Fibroblast of villous mesenchyme (primary cell): ENCODE results near the gene INAFM1. TPM values are rescaled to one million over a fixed set of nuclear protein-coding genes. Genes with fewer than 3 reads are reported as not detected.

Experiments used
- DNase-seq: peaks from one replicate; pipeline ENCODE4 v3.0.0-alpha.2; 2010; ENCODE audit warnings: low read depth
- H3K4me3 ChIP-seq: 2 replicates; pipeline ENCODE4 v1.5.1; 2011; ENCODE audit warnings: low read depth, mild to moderate bottlenecking, low read length
- CTCF ChIP-seq: IDR thresholded peaks from 2 replicates; pipeline ENCODE4 v1.5.1; 2012; ENCODE audit warnings: low read depth, mild to moderate bottlenecking, low read length; ENCODE audit not compliant: insufficient read depth
- total RNA-seq: library from RNA; depleted of rRNA; stranded (reverse); fragments of >200 nt; gene quantifications from 2 replicates; pipeline ENCODE4 v1.2.3, GENCODE V29; 2012

INAFM1 gene
- total RNA-seq, 1 donor = 2.6 TPM

GRCh38 chr19:47264629-47265028 is 10.1 kb upstream of the INAFM1 start:
- TF ChIP-seq CTCF = no peak
- no peak for DNase-seq

DNA sequence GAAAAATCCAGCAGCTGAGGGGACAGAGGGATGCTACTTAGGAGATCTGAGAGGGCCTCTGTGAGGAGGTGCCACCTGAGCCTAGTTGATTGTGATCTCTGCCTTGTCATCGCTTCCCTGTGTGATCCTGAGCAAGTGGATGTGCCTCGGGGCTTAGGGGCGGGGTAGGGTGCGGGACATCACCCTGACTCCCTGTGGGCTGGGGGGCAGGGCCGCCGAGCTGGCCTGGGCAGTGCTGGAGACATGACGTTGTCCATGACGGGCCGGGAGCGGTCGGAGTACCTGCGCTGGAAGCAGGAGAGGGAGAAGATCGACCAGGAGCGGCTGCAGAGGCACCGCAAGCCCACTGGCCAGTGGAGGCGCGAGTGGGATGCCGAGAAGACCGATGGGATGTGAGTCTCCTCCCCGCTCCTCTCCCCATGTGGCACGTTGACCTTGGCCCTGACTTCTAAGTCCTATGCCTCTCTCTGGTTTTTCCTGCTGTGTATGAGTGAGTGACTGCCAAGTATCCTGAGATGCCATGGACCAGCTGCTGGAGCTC is 8.2 kb upstream of the INAFM1 start:
- H3K4me3 ChIP-seq = no peak overlapping the region
- no peak for TF ChIP-seq CTCF
- no peak for DNase-seq

More at GRCh38 chr19:47264629-47265028, 10.1 kb upstream of the INAFM1 start:
- H3K4me3 ChIP-seq = no peak overlapping the region

DNA sequence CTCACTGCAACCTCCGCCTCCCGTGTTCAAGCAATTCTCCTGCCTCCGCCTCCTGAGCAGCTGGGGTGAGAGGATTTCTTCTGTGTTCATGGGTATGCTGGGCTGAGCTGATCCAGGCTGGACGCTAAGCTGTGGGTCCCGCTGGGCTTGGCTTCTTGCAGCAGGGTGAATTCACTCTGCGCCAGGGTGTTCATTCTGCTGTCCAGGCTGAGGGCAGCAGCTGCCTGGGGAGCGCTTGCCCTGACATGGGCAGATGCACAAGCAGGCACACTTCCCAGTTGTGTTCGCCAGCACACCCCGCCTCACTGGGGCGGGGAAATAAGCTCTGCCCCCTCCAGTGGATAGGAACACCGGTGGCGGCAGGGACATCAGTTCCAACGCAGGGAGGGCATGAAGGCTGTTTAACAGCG is 7.3 kb upstream of the INAFM1 start:
- no peak overlapping the region for H3K4me3 ChIP-seq
- no peak for TF ChIP-seq CTCF
- no peak for DNase-seq

- H3K4me3 ChIP-seq = no peak overlapping the region
- no peak for DNase-seq
- TF ChIP-seq CTCF = no peak
Observed at GRCh38 chr19:47268028-47268427, 6.7 kb upstream of the INAFM1 start.

GRCh38 chr19:47269596-47269995 is 5.1 kb upstream of the INAFM1 start:
- no peak for TF ChIP-seq CTCF
- DNase-seq = no peak
- H3K4me3 ChIP-seq = no peak overlapping the region

- no peak for TF ChIP-seq CTCF
- no peak overlapping the region for H3K4me3 ChIP-seq
- no peak for DNase-seq
Observed at GRCh38 chr19:47270408-47270807, 4.3 kb upstream of the INAFM1 start.

DNA sequence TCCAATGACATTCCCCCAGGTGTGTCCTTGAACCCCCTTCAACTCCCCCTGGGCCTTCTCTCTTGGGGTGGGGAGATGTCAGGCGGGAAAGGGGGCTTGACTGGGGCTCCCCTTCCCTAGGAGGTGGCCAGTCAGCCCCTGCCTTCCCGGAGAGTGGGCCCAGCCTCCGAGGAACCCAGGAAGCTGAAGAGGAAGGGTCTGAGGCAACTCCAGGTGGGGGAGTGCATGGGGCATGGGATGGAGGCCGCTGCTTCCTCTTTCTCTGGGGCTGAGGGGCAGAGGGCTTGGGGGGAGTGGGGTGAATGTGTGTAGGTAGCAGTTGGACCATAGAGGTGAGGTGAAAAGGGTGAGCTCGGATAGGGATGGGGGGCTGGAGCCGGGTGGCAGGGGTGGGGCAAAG is 2.7 kb upstream of the INAFM1 start:
- no peak for DNase-seq
- no peak for TF ChIP-seq CTCF
- no peak overlapping the region for H3K4me3 ChIP-seq
